Measurements from ENCODE around the gene LHFPL6. TPM values are rescaled to one million over a fixed set of nuclear protein-coding genes. Genes with fewer than 3 reads are reported as not detected.
A peak's percentile ranks its signal among the peaks of the same experiment; 100 is the strongest.

LHFPL6 gene
- total RNA-seq, 1 donor from 2014 or later: 31.4 TPM

GRCh38 chr13:39528661-39528980, 74.4 kb downstream of the LHFPL6 start:
- Mint-ChIP-seq H3K27ac (ENCODE audit: unreplicated experiment) (peak overlapping the region; percentile 69), H3K4me3 (ENCODE audit: unreplicated experiment) (no peak overlapping the region), H3K27me3 (ENCODE audit: low read depth, unreplicated experiment) (no peaks in the 10 kb centered on the region), H3K4me1 (ENCODE audit: low read depth, unreplicated experiment) (peaks cover 23% of the 10 kb centered on the region), H3K36me3 (ENCODE audit: low read depth, unreplicated experiment) (no peaks in the 10 kb centered on the region), H3K9me3 (ENCODE audit: unreplicated experiment) (no peaks in the 10 kb centered on the region)
- DNase-seq (ENCODE audit: low read depth) (no peak), FAIRE-seq (peak; percentile 34)
- Histone ChIP-seq H3K4me2 (ENCODE audit: low read length) (peak overlapping the region; percentile 83), H2AFZ (ENCODE audit: low read depth, low read length) (no peak overlapping the region), H3K79me2 (ENCODE audit: insufficient read depth, low read length) (peaks cover 14% of the 10 kb centered on the region), H3K27me3 (ENCODE audit: insufficient read depth, low read length) (no peaks in the 10 kb centered on the region), H3K4me1 (ENCODE audit: insufficient read depth, low read length) (peaks cover 28% of the 10 kb centered on the region), H3K9ac (ENCODE audit: low read length) (peak overlapping the region; percentile 70), H3K4me3 (ENCODE audit: insufficient read depth, low read depth, low read length) (peak overlapping the region; percentile 21), H4K20me1 (ENCODE audit: insufficient read depth, low read length) (no peaks in the 10 kb centered on the region), H3K9me3 (ENCODE audit: insufficient read depth, low read depth, low read length) (no peaks in the 10 kb centered on the region), H3K36me3 (ENCODE audit: insufficient read depth, low read length) (no peaks in the 10 kb centered on the region), H3K27ac (ENCODE audit: low read depth, low read length) (peak overlapping the region; percentile 88)
- TF ChIP-seq CTCF (IDR thresholded peaks at IDR 0.05; ENCODE audit: insufficient read depth, low read depth, low read length) (no peak), EZH2 (IDR thresholded peaks at IDR 0.05; ENCODE audit: insufficient read depth, low read length) (no peak)

DNA sequence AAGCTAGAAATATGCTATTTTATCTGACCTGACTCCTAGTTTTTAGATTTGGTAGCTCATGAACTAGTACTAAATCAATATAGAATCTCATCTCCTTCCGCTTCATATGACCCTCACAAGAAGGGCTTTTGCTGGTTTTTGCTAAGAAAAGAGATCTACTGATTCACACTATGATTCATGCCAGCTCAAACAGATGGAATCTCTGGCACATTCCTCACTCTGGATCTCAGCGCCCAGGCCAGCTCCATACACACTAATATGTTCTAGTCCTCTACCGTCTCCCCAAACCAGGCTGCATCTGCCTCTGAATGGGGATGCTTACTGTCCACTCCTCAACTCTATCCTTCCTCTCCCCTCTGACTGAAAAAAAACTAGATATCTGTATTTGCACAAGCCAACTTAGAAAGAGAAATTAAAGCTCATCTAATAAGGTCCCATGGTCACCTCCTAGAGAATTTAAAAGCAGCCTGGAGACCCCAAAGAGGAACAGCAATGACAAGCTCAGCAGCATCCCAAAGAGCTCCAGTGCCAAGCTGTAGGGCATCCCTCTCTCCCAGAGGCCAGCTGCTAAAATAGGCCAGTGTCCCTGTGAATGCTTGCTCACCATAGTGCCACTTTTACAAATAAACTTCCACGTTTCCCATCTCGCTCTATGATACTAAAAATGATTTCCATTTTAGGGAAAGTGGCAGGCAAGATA, 74.9 kb downstream of the LHFPL6 start:
- H3K9me3 Mint-ChIP-seq (ENCODE audit: unreplicated experiment): no peaks in the 10 kb centered on the region
- peak overlapping the region; percentile 7 for H3K4me3 Mint-ChIP-seq (ENCODE audit: unreplicated experiment)
- H3K4me2 ChIP-seq (ENCODE audit: low read length): peak overlapping the region; percentile 83
- no peaks in the 10 kb centered on the region for H3K27me3 Mint-ChIP-seq (ENCODE audit: low read depth, unreplicated experiment)
- H3K27me3 ChIP-seq (ENCODE audit: insufficient read depth, low read length): no peaks in the 10 kb centered on the region
- H3K9me3 ChIP-seq (ENCODE audit: insufficient read depth, low read depth, low read length): no peaks in the 10 kb centered on the region
- no peaks in the 10 kb centered on the region for H4K20me1 ChIP-seq (ENCODE audit: insufficient read depth, low read length)
- no peak overlapping the region for H2AFZ ChIP-seq (ENCODE audit: low read depth, low read length)
- peaks cover 28% of the 10 kb centered on the region for H3K4me1 ChIP-seq (ENCODE audit: insufficient read depth, low read length)
- TF ChIP-seq CTCF (IDR thresholded peaks at IDR 0.05; ENCODE audit: insufficient read depth, low read depth, low read length): no peak
- TF ChIP-seq EZH2 (IDR thresholded peaks at IDR 0.05; ENCODE audit: insufficient read depth, low read length): no peak
- peak overlapping the region; percentile 21 for H3K4me3 ChIP-seq (ENCODE audit: insufficient read depth, low read depth, low read length)
- peak overlapping the region; percentile 70 for H3K9ac ChIP-seq (ENCODE audit: low read length)
- peaks cover 14% of the 10 kb centered on the region for H3K79me2 ChIP-seq (ENCODE audit: insufficient read depth, low read length)
- FAIRE-seq (peak; percentile 89), DNase-seq (ENCODE audit: low read depth) (peak; percentile 95)
- peaks cover 23% of the 10 kb centered on the region for H3K4me1 Mint-ChIP-seq (ENCODE audit: low read depth, unreplicated experiment)
- H3K27ac Mint-ChIP-seq (ENCODE audit: unreplicated experiment): peak overlapping the region; percentile 69
- H3K27ac ChIP-seq (ENCODE audit: low read depth, low read length): peak overlapping the region; percentile 88
- H3K36me3 Mint-ChIP-seq (ENCODE audit: low read depth, unreplicated experiment): no peaks in the 10 kb centered on the region
- H3K36me3 ChIP-seq (ENCODE audit: insufficient read depth, low read length): no peaks in the 10 kb centered on the region

- H3K36me3 ChIP-seq (ENCODE audit: insufficient read depth, low read length): no peaks in the 10 kb centered on the region
- DNase-seq (ENCODE audit: low read depth) (no peak), FAIRE-seq (no peak)
- no peak overlapping the region for H3K4me3 ChIP-seq (ENCODE audit: insufficient read depth, low read depth, low read length)
- H4K20me1 ChIP-seq (ENCODE audit: insufficient read depth, low read length): no peaks in the 10 kb centered on the region
- no peaks in the 10 kb centered on the region for H3K36me3 Mint-ChIP-seq (ENCODE audit: low read depth, unreplicated experiment)
- H3K9me3 Mint-ChIP-seq (ENCODE audit: unreplicated experiment): no peaks in the 10 kb centered on the region
- H3K4me1 ChIP-seq (ENCODE audit: insufficient read depth, low read length): peaks cover 28% of the 10 kb centered on the region
- H3K27ac Mint-ChIP-seq (ENCODE audit: unreplicated experiment): peak overlapping the region; percentile 69
- no peaks in the 10 kb centered on the region for H3K27me3 ChIP-seq (ENCODE audit: insufficient read depth, low read length)
- no peak overlapping the region for H3K9ac ChIP-seq (ENCODE audit: low read length)
- H3K4me3 Mint-ChIP-seq (ENCODE audit: unreplicated experiment): no peak overlapping the region
- H3K79me2 ChIP-seq (ENCODE audit: insufficient read depth, low read length): peaks cover 14% of the 10 kb centered on the region
- H2AFZ ChIP-seq (ENCODE audit: low read depth, low read length): no peak overlapping the region
- peak overlapping the region; percentile 88 for H3K27ac ChIP-seq (ENCODE audit: low read depth, low read length)
- H3K27me3 Mint-ChIP-seq (ENCODE audit: low read depth, unreplicated experiment): no peaks in the 10 kb centered on the region
- H3K4me2 ChIP-seq (ENCODE audit: low read length): peak overlapping the region; percentile 83
- peaks cover 23% of the 10 kb centered on the region for H3K4me1 Mint-ChIP-seq (ENCODE audit: low read depth, unreplicated experiment)
- TF ChIP-seq EZH2 (IDR thresholded peaks at IDR 0.05; ENCODE audit: insufficient read depth, low read length) (no peak), CTCF (IDR thresholded peaks at IDR 0.05; ENCODE audit: insufficient read depth, low read depth, low read length) (no peak)
- no peaks in the 10 kb centered on the region for H3K9me3 ChIP-seq (ENCODE audit: insufficient read depth, low read depth, low read length)
These were observed 75.7 kb downstream of the LHFPL6 start for GRCh38 chr13:39527301-39527700.

Data from astrocyte (in vitro differentiated cells and primary cell).